ENCODE data around the gene TMEM131L. TPM values are rescaled to one million over a fixed set of nuclear protein-coding genes. Genes with fewer than 3 reads are reported as not detected.
"Not testable (repeated sequence)": the region's sequence is repeated elsewhere in the genome, so short reads cannot be mapped to it uniquely, and the experiment has no call there.

TMEM131L gene
- total RNA-seq, 1 donor from 2014 or later: 39.5 TPM

GRCh38 chr4:153451911-153452657, 14.1 kb upstream of the TMEM131L start:
- Mint-ChIP-seq H3K27ac (no peak overlapping the region), H3K4me1 (ENCODE audit: low read depth) (peaks cover 18% of the 10 kb centered on the region), H3K4me3 (no peak overlapping the region), H3K9me3 (no peaks in the 10 kb centered on the region), H3K27me3 (ENCODE audit: insufficient read depth) (no peaks in the 10 kb centered on the region), H3K36me3 (ENCODE audit: low read depth) (peaks cover 3% of the 10 kb centered on the region)
- no peak for DNase-seq (ENCODE audit: low spot score)
- intact Hi-C loops (cut with micrococcal nuclease): no loop called here

GRCh38 chr4:153452658-153453378, 13.3 kb upstream of the TMEM131L start:
- peaks cover 1% of the 10 kb centered on the region for H3K36me3 Mint-ChIP-seq (ENCODE audit: low read depth)
- intact Hi-C loops (cut with micrococcal nuclease): no loop called here
- H3K27ac Mint-ChIP-seq: no peak overlapping the region
- H3K4me1 Mint-ChIP-seq (ENCODE audit: low read depth): peaks cover 18% of the 10 kb centered on the region
- DNase-seq (ENCODE audit: low spot score): no peak
- no peaks in the 10 kb centered on the region for H3K9me3 Mint-ChIP-seq
- no peaks in the 10 kb centered on the region for H3K27me3 Mint-ChIP-seq (ENCODE audit: insufficient read depth)
- no peak overlapping the region for H3K4me3 Mint-ChIP-seq

GRCh38 chr4:153453402-153453801, 12.8 kb upstream of the TMEM131L start:
- peaks cover 1% of the 10 kb centered on the region for H3K36me3 Mint-ChIP-seq (ENCODE audit: low read depth)
- no peak overlapping the region for H3K27ac Mint-ChIP-seq
- DNase-seq (ENCODE audit: low spot score): no peak
- H3K9me3 Mint-ChIP-seq: no peaks in the 10 kb centered on the region
- no peak overlapping the region for H3K4me3 Mint-ChIP-seq
- intact Hi-C loops (cut with micrococcal nuclease): no loop called here
- H3K27me3 Mint-ChIP-seq (ENCODE audit: insufficient read depth): no peaks in the 10 kb centered on the region
- peaks cover 14% of the 10 kb centered on the region for H3K4me1 Mint-ChIP-seq (ENCODE audit: low read depth)

- DNase-seq (ENCODE audit: low spot score): no peak
- Mint-ChIP-seq H3K4me3 (no peak overlapping the region), H3K9me3 (no peaks in the 10 kb centered on the region), H3K4me1 (ENCODE audit: low read depth) (no peaks in the 10 kb centered on the region), H3K27ac (no peak overlapping the region), H3K36me3 (ENCODE audit: low read depth) (no peaks in the 10 kb centered on the region), H3K27me3 (ENCODE audit: insufficient read depth) (no peaks in the 10 kb centered on the region)
- intact Hi-C loops (cut with micrococcal nuclease): no loop called here
Observed at GRCh38 chr4:153458969-153459368, 7.2 kb upstream of the TMEM131L start.

- H3K36me3 Mint-ChIP-seq (ENCODE audit: low read depth); H3K27ac Mint-ChIP-seq; H3K9me3 Mint-ChIP-seq; H3K27me3 Mint-ChIP-seq (ENCODE audit: insufficient read depth); DNase-seq (ENCODE audit: low spot score); H3K4me3 Mint-ChIP-seq; intact Hi-C loops (cut with micrococcal nuclease): not testable (repeated sequence)
- H3K4me1 Mint-ChIP-seq (ENCODE audit: low read depth): peaks cover 11% of the 10 kb centered on the region
Observed at GRCh38 chr4:153461549-153461948, 4.6 kb upstream of the TMEM131L start.

- Mint-ChIP-seq H3K4me3 (no peak overlapping the region), H3K9me3 (no peaks in the 10 kb centered on the region), H3K4me1 (ENCODE audit: low read depth) (peaks cover 28% of the 10 kb centered on the region), H3K27me3 (ENCODE audit: insufficient read depth) (no peaks in the 10 kb centered on the region), H3K27ac (no peak overlapping the region), H3K36me3 (ENCODE audit: low read depth) (peaks cover 2% of the 10 kb centered on the region)
- intact Hi-C loops (cut with micrococcal nuclease): no loop called here
- DNase-seq (ENCODE audit: low spot score): no peak
Observed at GRCh38 chr4:153464068-153464467, 2.1 kb upstream of the TMEM131L start.

- no peak for DNase-seq (ENCODE audit: low spot score)
- no peaks in the 10 kb centered on the region for H3K9me3 Mint-ChIP-seq
- H3K27me3 Mint-ChIP-seq (ENCODE audit: insufficient read depth): no peaks in the 10 kb centered on the region
- H3K4me3 Mint-ChIP-seq: peak overlapping the region; percentile 82
- peaks cover 4% of the 10 kb centered on the region for H3K36me3 Mint-ChIP-seq (ENCODE audit: low read depth)
- intact Hi-C loops (cut with micrococcal nuclease): loop anchor here (1.0 to 5.0 kb wide), 4 partner anchors 15 to 1087 kb away; partner anchors contain the start of gene PLRG1
- H3K27ac Mint-ChIP-seq: peak overlapping the region; percentile 90
- H3K4me1 Mint-ChIP-seq (ENCODE audit: low read depth): peaks cover 38% of the 10 kb centered on the region
Observed at GRCh38 chr4:153465140-153465539, 1.0 kb upstream of the TMEM131L start.

GRCh38 chr4:153465615-153466080, 512 bp upstream of the TMEM131L start:
- no peaks in the 10 kb centered on the region for H3K9me3 Mint-ChIP-seq
- H3K4me1 Mint-ChIP-seq (ENCODE audit: low read depth): peaks cover 43% of the 10 kb centered on the region
- peaks cover 7% of the 10 kb centered on the region for H3K36me3 Mint-ChIP-seq (ENCODE audit: low read depth)
- no peak for DNase-seq (ENCODE audit: low spot score)
- H3K27ac Mint-ChIP-seq: peak overlapping the region; percentile 90
- peak overlapping the region; percentile 82 for H3K4me3 Mint-ChIP-seq
- no peaks in the 10 kb centered on the region for H3K27me3 Mint-ChIP-seq (ENCODE audit: insufficient read depth)
- intact Hi-C loops (cut with micrococcal nuclease): loop anchor here (1.0 to 5.0 kb wide), 6 partner anchors 15 to 1087 kb away; partner anchors contain the start of gene PLRG1

- H3K4me3 Mint-ChIP-seq: peak overlapping the region; percentile 89
- peak overlapping the region; percentile 85 for H3K27ac Mint-ChIP-seq
- peaks cover 59% of the 10 kb centered on the region for H3K4me1 Mint-ChIP-seq (ENCODE audit: low read depth)
- intact Hi-C loops (cut with micrococcal nuclease): loop anchor here (1.0 to 5.0 kb wide), 6 partner anchors 55 to 1085 kb away; partner anchors contain the start of gene PLRG1
- peaks cover 16% of the 10 kb centered on the region for H3K36me3 Mint-ChIP-seq (ENCODE audit: low read depth)
- H3K27me3 Mint-ChIP-seq (ENCODE audit: insufficient read depth): no peaks in the 10 kb centered on the region
- DNase-seq (ENCODE audit: low spot score): peak; percentile 33
- no peaks in the 10 kb centered on the region for H3K9me3 Mint-ChIP-seq
Observed at GRCh38 chr4:153466949-153467896, 1.1 kb downstream of the TMEM131L start.

- no peak for DNase-seq (ENCODE audit: low spot score)
- H3K4me1 Mint-ChIP-seq (ENCODE audit: low read depth): peaks cover 66% of the 10 kb centered on the region
Observed at GRCh38 chr4:153467897-153468262, 1.7 kb downstream of the TMEM131L start.

GRCh38 chr4:153468587-153468986, 2.4 kb downstream of the TMEM131L start:
- intact Hi-C loops (cut with micrococcal nuclease): loop anchor here (1.0 to 5.0 kb wide), 3 partner anchors 20 to 1084 kb away; partner anchors contain the start of gene PLRG1
- Mint-ChIP-seq H3K4me3 (peak overlapping the region; percentile 89), H3K27ac (peak overlapping the region; percentile 73), H3K9me3 (no peaks in the 10 kb centered on the region), H3K4me1 (ENCODE audit: low read depth) (peaks cover 73% of the 10 kb centered on the region), H3K36me3 (ENCODE audit: low read depth) (peaks cover 24% of the 10 kb centered on the region), H3K27me3 (ENCODE audit: insufficient read depth) (no peaks in the 10 kb centered on the region)
- no peak for DNase-seq (ENCODE audit: low spot score)

More at GRCh38 chr4:153467897-153468262, 1.7 kb downstream of the TMEM131L start:
- Mint-ChIP-seq H3K27me3 (ENCODE audit: insufficient read depth) (no peaks in the 10 kb centered on the region), H3K27ac (peak overlapping the region; percentile 85), H3K4me3 (peak overlapping the region; percentile 89), H3K9me3 (no peaks in the 10 kb centered on the region), H3K36me3 (ENCODE audit: low read depth) (peaks cover 19% of the 10 kb centered on the region)
- intact Hi-C loops (cut with micrococcal nuclease): loop anchor here (1.0 to 5.0 kb wide), 5 partner anchors 20 to 1084 kb away; partner anchors contain the start of gene PLRG1

- intact Hi-C loops (cut with micrococcal nuclease): loop anchor here (5.0 kb wide), 2 partner anchors 222 to 1083 kb away; partner anchors contain the start of gene PLRG1
- Mint-ChIP-seq H3K4me3 (peak overlapping the region; percentile 89), H3K27me3 (ENCODE audit: insufficient read depth) (no peaks in the 10 kb centered on the region), H3K4me1 (ENCODE audit: low read depth) (peaks cover 77% of the 10 kb centered on the region), H3K27ac (peak overlapping the region; percentile 73), H3K36me3 (ENCODE audit: low read depth) (peaks cover 26% of the 10 kb centered on the region), H3K9me3 (no peaks in the 10 kb centered on the region)
- no peak for DNase-seq (ENCODE audit: low spot score)
Observed at GRCh38 chr4:153469031-153469430, 2.9 kb downstream of the TMEM131L start.
